ENCODE results near the gene SYT11.

Gene SYT11

DNA sequence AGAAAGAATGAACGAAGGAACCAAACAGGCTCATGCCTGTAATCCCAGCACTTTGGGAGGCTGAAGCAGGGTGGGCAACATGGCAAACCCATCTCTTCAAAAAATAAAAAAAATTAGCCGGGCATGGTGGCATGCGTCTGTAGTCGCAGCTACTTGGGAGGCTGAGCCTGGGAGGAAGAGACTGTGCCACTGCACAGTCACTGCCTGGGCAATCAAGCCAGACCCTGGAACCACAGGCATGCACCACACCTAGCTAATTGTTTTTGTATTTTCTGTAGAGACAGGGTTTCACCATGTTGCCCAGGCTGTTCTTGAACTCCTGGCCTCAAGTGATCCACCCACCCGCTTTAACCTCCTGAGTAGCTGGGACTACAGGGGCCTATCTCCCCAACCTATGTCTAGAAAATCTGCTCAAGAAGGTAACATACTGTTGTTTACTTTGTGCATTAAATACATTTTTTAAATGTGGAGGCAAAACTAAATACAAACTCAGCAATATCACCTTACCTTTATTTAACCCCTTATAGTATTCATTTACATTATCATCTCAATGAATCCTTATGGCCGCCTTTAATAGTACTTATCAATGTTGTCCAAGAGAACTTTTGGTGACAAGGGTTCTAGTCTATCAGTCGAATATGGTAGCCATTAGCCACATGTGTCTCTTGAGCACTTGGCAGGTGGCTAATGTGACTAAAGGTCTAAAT, 72.1 kb downstream of the SYT11 start:
- no peak for DNase-seq

DNA sequence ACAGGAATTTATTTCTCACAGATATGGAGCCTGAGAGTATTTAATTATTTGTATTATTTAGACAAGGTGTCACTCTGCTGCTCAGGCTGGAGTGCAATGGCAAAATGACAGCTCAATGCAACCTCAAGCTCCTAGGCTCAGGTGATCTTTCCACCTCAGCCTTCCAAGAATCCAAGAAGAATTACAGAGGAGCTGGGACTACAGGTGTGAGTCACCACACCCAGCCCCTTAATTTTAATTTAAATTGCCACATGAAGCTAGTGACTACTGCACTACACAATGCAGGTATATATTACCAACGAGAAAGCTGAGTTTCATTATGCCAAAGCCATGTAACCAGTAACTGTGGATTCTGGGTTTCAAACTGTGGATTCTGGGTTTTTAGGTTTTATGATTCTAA, 72.7 kb downstream of the SYT11 start:
- DNase-seq = no peak
- TF ChIP-seq GATA1 (IDR thresholded peaks at IDR 0.05; ENCODE audit: low read depth, low read length) = no peak
- no peak for TF ChIP-seq POLR2A (IDR thresholded peaks at IDR 0.05; ENCODE audit: low read length)

More for the DNA sequence above, 72.1 kb downstream of the SYT11 start:
- TF ChIP-seq POLR2A (IDR thresholded peaks at IDR 0.05; ENCODE audit: low read length) (no peak), GATA1 (IDR thresholded peaks at IDR 0.05; ENCODE audit: low read depth, low read length) (no peak)

DNA sequence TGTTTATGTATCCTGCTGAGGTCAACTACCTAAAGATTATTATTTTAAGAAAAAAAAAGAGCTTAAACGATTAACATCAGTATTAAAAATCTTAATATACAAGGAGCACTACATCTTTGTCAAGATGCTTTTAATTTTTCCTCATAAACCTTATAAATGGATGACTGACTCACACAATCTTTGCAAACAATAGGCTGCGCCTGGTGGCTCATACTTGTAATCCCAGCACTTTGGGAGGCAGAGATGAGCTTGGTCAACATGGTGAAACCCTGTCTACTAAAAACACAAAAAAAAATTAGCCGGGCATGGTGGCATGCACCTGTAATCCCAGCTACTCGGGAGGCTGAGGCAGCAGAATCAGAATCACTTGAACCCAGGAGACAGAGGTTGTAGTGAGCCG, 73.1 kb downstream of the SYT11 start:
- no peak for DNase-seq
- TF ChIP-seq POLR2A (IDR thresholded peaks at IDR 0.05; ENCODE audit: low read length) (no peak), GATA1 (IDR thresholded peaks at IDR 0.05; ENCODE audit: low read depth, low read length) (no peak)

DNA sequence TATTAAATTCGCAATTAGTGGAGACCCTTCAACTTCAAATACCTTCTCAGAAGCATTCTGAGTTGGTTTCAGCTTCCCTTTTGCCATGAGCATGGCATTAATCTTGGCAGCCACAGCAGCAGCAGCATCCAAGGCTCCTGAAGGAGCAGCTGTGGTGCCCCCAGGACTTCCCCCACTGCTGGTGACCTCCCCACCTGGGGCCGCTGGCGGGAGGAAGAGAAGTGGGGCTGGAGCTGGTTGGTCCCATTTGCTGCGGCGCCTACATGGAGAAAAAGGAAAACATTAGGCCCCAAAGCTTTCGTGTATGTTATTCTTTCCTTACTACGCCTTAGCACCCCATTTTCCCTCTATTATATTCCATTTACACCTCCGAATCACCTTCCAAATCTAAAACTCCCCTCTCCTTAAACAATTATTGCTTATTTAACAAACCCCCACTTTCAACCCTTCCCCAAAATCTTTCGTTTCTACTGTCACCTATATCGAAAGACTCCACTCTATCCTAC, 74.3 kb downstream of the SYT11 start:
- TF ChIP-seq GATA1 (IDR thresholded peaks at IDR 0.05; ENCODE audit: low read depth, low read length) = no peak
- no peak for TF ChIP-seq POLR2A (IDR thresholded peaks at IDR 0.05; ENCODE audit: low read length)
- peak; percentile 31 to 64 for DNase-seq

DNA sequence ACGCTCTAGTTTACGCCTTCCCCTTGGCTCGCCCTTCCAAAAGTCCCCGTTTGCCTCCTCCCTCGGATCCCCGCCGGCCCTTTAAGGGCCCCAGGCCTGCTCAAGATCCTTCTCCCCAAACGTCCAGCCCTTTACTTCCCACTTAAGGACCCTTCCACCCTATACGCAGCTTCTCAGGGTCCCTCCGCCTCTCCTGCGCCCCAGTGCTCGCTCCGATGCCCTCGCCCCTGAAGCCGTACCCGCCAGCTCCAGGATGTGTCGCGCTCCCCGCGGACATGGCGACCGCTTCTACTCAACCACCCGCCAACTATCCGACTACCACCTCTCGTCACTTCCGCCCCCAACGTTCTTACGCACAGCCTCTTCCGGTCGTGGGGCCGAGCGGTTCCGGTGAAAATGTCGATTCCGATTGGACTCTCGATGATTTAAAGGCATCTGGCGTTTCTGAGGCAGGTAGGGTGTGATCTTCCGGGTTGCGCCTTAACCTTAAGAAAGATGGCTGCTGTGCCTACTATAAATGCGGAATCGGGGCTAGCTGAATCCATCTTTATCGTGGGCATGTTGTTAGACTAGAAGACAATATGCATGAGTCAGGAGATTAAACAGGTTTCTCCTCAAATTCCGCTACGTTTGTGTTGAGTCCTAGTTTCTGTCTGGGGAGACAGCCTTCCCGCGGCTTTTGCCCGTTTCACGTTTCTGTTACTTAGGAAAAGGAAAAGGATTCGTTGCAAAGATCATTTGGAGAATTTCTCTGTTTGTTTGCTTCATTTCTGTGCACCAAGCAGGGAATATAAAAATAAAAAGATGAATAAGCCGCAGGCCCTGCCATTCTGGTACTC, 74.9 kb downstream of the SYT11 start, which contains the start of gene KHDC4:
KHDC4 (minus strand) TSS at position 317 of the 839 bp plus-strand sequence; CDS start at position 277, 40 bp downstream.
- peak; percentile 99 for DNase-seq
- no peak for TF ChIP-seq GATA1 (IDR thresholded peaks at IDR 0.05; ENCODE audit: low read depth, low read length)
- peak; percentile 99 for TF ChIP-seq POLR2A (IDR thresholded peaks at IDR 0.05; ENCODE audit: low read length)

All from erythroblast (primary cell).